ENCODE measurements around the gene BTBD16.

Gene BTBD16

DNA sequence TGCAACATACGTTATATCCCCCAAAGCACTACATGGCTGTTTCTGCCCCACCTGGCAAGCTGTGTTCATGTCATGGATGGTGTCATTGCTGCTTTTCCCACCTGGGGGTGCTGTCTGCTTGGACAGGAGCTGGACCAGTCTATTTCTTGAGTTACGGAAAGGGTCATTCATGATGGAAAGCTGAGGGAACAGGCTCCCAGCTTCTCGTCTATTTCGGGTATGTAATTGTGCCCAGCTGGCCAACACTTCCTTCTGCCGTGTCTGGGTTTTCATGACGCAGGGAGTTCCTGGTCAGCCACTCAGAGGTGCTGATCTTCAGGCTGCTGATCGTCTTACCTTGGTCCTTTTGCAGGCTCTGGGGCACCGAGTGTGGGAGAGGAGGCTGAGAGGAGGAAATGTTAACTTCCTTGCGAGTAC, 8.6 kb downstream of the BTBD16 start:
- no peak for DNase-seq (ENCODE audit: extremely low read depth, insufficient read length)
- H3K4me3 ChIP-seq (replicated peaks; ENCODE audit: low read depth, low read length): no peak overlapping the region
- TF ChIP-seq, protein P1, sequence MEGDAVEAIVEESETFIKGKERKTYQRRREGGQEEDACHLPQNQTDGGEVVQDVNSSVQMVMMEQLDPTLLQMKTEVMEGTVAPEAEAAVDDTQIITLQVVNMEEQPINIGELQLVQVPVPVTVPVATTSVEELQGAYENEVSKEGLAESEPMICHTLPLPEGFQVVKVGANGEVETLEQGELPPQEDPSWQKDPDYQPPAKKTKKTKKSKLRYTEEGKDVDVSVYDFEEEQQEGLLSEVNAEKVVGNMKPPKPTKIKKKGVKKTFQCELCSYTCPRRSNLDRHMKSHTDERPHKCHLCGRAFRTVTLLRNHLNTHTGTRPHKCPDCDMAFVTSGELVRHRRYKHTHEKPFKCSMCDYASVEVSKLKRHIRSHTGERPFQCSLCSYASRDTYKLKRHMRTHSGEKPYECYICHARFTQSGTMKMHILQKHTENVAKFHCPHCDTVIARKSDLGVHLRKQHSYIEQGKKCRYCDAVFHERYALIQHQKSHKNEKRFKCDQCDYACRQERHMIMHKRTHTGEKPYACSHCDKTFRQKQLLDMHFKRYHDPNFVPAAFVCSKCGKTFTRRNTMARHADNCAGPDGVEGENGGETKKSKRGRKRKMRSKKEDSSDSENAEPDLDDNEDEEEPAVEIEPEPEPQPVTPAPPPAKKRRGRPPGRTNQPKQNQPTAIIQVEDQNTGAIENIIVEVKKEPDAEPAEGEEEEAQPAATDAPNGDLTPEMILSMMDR (IDR thresholded peaks at IDR 0.05; ENCODE audit: insufficient read depth, low read length, poor library complexity, severe bottlenecking): peak; percentile 48
- H3K27me3 ChIP-seq (replicated peaks; ENCODE audit: control insufficient read depth, insufficient read depth, low read length): no peaks in the 10 kb centered on the region; the same call in none of the 2 replicates
- no peaks in the 10 kb centered on the region for H3K36me3 ChIP-seq (ENCODE audit: control insufficient read depth, insufficient read depth, low read length)

DNA sequence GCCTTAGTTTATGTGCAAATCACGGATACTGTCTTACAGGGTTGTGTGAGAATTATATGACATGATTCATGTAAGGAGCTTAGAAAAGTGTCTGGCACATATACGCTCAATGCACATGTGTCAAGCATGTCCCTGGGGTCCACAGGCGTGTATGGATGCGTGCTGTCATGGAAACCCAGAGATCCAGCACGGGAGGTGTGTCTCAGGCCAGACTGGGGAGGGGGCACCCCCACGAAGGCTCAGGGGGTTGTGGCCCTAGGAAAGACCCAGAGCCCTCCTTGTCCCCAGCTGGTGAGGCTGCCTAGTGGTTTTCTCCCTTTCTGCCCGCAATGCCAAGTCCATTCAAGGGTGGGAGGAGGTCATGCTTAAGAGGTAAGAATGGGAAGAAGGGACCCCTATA, 9.1 kb downstream of the BTBD16 start:
- no peak for DNase-seq (ENCODE audit: extremely low read depth, insufficient read length)
- no peak overlapping the region for H3K4me3 ChIP-seq (replicated peaks; ENCODE audit: low read depth, low read length)
- H3K27me3 ChIP-seq (replicated peaks; ENCODE audit: control insufficient read depth, insufficient read depth, low read length): no peaks in the 10 kb centered on the region; the same call in none of the 2 replicates
- TF ChIP-seq, protein P1 (IDR thresholded peaks at IDR 0.05; ENCODE audit: insufficient read depth, low read length, poor library complexity, severe bottlenecking): no peak
- no peaks in the 10 kb centered on the region for H3K36me3 ChIP-seq (ENCODE audit: control insufficient read depth, insufficient read depth, low read length)

DNA sequence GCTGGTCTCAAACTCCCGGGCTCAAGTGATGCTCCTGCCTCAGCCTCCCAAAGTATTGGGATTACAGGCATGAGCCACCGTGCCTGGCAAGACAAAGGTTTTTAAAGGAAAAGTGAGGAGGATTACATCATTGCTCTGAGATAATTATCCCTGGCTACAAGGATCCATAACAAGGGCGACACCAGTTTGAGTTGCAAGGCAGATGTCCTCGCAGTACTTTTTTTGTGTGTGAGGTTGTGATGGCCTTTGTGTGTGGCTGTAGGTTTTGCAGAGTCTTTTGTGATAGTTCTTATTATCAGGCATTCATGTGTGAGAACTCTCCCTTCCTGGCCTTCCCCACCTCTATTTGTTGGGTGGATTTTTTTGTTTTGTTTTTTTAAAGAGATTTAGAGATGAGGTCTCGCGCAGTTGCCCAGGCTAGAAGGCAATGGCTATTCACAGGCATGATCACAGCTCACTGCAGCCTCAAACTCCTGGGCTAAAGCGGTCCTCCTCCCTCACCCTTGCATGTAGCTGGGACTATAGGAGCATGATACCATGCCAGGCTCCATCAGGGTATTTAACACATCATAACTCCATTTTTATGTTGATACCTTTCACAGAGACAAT, 10.0 kb downstream of the BTBD16 start:
- H3K36me3 ChIP-seq (ENCODE audit: control insufficient read depth, insufficient read depth, low read length): no peaks in the 10 kb centered on the region
- no peak for DNase-seq (ENCODE audit: extremely low read depth, insufficient read length)
- TF ChIP-seq, protein P1 (IDR thresholded peaks at IDR 0.05; ENCODE audit: insufficient read depth, low read length, poor library complexity, severe bottlenecking): no peak
- H3K27me3 ChIP-seq (replicated peaks; ENCODE audit: control insufficient read depth, insufficient read depth, low read length): no peaks in the 10 kb centered on the region; the same call in none of the 2 replicates
- H3K4me3 ChIP-seq (replicated peaks; ENCODE audit: low read depth, low read length): no peak overlapping the region

DNA sequence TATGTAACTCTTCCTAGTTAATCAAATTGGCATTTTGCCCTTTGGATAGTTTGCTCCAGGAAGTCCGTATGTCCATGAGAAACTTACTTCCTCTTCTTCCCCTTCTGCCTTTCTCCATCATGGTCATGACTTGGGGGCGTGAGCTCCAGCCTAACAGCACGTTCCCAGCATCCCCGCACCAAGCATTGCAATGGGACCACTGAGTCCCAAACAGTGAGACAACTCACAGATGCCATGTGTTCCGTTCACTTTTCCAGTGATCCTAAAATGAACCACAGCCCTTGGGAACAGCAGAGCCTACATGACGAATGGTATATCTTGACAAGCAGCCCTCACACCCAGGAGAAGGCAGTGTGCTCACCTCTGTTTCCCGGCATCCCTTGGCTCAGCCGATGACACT, 10.7 kb downstream of the BTBD16 start:
- TF ChIP-seq, protein P1 (IDR thresholded peaks at IDR 0.05; ENCODE audit: insufficient read depth, low read length, poor library complexity, severe bottlenecking): no peak
- Histone ChIP-seq H3K4me3 (replicated peaks; ENCODE audit: low read depth, low read length) (no peak overlapping the region), H3K27me3 (replicated peaks; ENCODE audit: control insufficient read depth, insufficient read depth, low read length) (no peaks in the 10 kb centered on the region; the same call in none of the 2 replicates), H3K36me3 (ENCODE audit: control insufficient read depth, insufficient read depth, low read length) (no peaks in the 10 kb centered on the region)
- DNase-seq (ENCODE audit: extremely low read depth, insufficient read length): no peak

DNA sequence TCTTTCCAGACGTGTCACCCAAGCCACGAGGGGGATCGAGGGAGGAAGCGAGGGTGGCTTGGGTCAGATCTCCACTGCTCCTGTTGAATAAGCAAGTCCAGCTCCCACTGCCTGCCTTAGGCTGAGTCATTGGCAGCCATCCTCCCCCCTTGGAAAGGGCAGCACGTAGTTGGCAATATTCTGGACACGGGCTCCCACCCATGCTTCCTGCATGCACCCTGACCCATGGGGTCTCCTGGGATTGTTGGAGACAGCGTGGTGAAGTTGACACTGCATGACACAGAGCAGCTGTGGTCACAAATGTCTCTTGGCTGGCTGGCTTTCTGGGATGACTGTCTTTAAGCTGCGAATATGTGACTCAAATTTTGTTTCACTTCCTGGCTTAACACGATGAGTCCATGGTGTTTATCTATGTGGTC, 11.2 kb downstream of the BTBD16 start:
- DNase-seq (ENCODE audit: extremely low read depth, insufficient read length): no peak
- TF ChIP-seq, protein P1 (IDR thresholded peaks at IDR 0.05; ENCODE audit: insufficient read depth, low read length, poor library complexity, severe bottlenecking): no peak
- Histone ChIP-seq H3K36me3 (ENCODE audit: control insufficient read depth, insufficient read depth, low read length) (no peaks in the 10 kb centered on the region), H3K27me3 (replicated peaks; ENCODE audit: control insufficient read depth, insufficient read depth, low read length) (no peaks in the 10 kb centered on the region; the same call in none of the 2 replicates), H3K4me3 (replicated peaks; ENCODE audit: low read depth, low read length) (no peak overlapping the region)

DNA sequence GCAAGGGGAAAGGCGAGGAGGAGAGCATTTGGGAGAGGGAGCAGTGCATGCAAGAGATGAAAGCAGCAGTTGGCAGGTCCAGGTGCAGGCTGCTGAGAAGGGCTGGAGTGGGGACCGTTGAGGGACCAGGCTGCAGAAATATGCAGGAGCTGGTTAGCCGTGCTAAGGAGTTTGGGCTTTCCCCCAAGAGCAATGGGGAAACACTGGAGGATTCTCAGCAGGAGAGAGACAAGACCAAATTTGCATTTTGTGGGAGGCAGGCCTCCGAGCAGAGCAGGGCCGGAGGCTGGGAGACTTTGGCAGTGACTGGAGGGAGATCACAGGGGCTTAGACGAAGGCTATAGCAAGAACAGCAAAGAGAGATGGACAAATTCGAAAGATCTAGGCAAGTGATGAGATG, 11.8 kb downstream of the BTBD16 start:
- no peaks in the 10 kb centered on the region for H3K36me3 ChIP-seq (ENCODE audit: control insufficient read depth, insufficient read depth, low read length)
- TF ChIP-seq, protein P1 (IDR thresholded peaks at IDR 0.05; ENCODE audit: insufficient read depth, low read length, poor library complexity, severe bottlenecking): no peak
- DNase-seq (ENCODE audit: extremely low read depth, insufficient read length): no peak

More for the DNA sequence above, 11.8 kb downstream of the BTBD16 start:
- Histone ChIP-seq H3K4me3 (replicated peaks; ENCODE audit: low read depth, low read length) (no peak overlapping the region), H3K27me3 (replicated peaks; ENCODE audit: control insufficient read depth, insufficient read depth, low read length) (peaks cover 2% of the 10 kb centered on the region)

Measured in GM06990 (cell line).